Mammary epithelial cell (primary cell): ENCODE measurements around the gene GOLGA8B.
"Not testable (repeated sequence)": the region's sequence is repeated elsewhere in the genome, so short reads cannot be mapped to it uniquely, and the experiment has no call there.

Experiments used
- EZH2 ChIP-seq: IDR thresholded peaks from 2 replicates; pipeline ENCODE4 v1.6.1; 2012; ENCODE audit warnings: low read length, inconsistent platforms, borderline replicate concordance
- TF ChIP-seq, protein P1 (sequence below), 2 donors: IDR thresholded peaks in 1 of 2; conservative IDR thresholded peaks in 1 of 2; 2 replicates each; pipeline ENCODE4 v1.5.1; 2011 to 2012; ENCODE audit warnings: inconsistent platforms in 2 of 2, low read length in 2 of 2, mild to moderate bottlenecking in 2 of 2, control low read depth in 1 of 2, low read depth in 1 of 2; ENCODE audit not compliant: insufficient read depth in 1 of 2; ENCODE audit errors: extremely low read depth in 1 of 2

DNA sequence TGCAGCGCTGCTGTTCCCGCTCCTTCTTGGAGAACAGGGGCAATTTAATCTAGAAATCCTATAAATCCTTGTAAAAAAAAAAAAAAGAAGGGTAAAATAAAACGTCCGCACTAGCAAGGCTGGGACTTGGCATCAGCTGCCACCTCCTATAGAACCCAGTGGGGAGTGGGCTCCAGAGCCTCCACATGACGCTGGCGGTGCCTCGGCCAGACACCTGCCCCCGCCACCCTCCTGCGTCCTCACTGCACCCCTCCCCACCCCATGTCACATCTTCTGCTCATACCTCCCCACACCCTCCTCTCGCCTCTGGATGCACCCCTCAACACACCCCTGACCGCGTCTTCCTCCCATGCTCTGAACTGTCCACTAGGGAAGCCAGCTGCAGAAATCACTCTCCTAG lies 8.4 kb downstream of the GOLGA8B start:
- TF ChIP-seq, protein P1, sequence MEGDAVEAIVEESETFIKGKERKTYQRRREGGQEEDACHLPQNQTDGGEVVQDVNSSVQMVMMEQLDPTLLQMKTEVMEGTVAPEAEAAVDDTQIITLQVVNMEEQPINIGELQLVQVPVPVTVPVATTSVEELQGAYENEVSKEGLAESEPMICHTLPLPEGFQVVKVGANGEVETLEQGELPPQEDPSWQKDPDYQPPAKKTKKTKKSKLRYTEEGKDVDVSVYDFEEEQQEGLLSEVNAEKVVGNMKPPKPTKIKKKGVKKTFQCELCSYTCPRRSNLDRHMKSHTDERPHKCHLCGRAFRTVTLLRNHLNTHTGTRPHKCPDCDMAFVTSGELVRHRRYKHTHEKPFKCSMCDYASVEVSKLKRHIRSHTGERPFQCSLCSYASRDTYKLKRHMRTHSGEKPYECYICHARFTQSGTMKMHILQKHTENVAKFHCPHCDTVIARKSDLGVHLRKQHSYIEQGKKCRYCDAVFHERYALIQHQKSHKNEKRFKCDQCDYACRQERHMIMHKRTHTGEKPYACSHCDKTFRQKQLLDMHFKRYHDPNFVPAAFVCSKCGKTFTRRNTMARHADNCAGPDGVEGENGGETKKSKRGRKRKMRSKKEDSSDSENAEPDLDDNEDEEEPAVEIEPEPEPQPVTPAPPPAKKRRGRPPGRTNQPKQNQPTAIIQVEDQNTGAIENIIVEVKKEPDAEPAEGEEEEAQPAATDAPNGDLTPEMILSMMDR (conservative IDR thresholded peaks at IDR 0.05 in 1 of 2, IDR thresholded peaks at IDR 0.05 in 1 of 2; ENCODE audit: extremely low read depth in 1 of 2, insufficient read depth in 1 of 2, low read depth in 1 of 2, low read length in 2 of 2) = not testable (repeated sequence)
- not testable (repeated sequence) for TF ChIP-seq EZH2
